Hepatocyte (in vitro differentiated cells): ENCODE results near the gene PABPC3.

ENCODE experiments used
- EZH2 ChIP-seq: fragments of 200-600 bp; sonication (generic); IDR thresholded peaks from 2 replicates; pipeline ENCODE4 v1.6.1; 2016; ENCODE audit warnings: antibody characterized with exemption, mild to moderate bottlenecking, borderline replicate concordance
- TF ChIP-seq, protein P1 (sequence below): fragments of 200-600 bp; sonication (generic); IDR thresholded peaks from 2 replicates; pipeline ENCODE4 v1.5.1; 2016; ENCODE audit warnings: antibody characterized with exemption, mild to moderate bottlenecking; ENCODE audit not compliant: poor library complexity

DNA sequence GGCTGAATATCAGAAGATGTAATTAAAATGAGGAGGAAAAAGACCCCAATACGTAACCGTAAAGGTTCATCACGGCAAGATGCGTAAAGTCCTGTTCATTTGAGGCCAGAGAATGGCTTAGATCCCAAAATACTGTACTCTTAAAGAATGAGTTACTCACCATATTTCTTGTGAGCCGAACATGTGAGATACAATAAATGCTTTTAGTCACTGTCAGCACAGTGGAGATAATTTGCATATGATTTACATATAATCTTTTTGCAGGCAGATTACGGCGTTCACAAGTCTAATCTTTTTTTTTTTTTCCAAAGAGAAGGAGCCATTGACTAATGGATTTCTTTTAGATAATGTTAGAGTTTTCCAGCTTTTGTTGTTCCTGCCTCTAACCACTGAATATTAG is 47.8 kb downstream of the PABPC3 start:
- TF ChIP-seq, protein P1, sequence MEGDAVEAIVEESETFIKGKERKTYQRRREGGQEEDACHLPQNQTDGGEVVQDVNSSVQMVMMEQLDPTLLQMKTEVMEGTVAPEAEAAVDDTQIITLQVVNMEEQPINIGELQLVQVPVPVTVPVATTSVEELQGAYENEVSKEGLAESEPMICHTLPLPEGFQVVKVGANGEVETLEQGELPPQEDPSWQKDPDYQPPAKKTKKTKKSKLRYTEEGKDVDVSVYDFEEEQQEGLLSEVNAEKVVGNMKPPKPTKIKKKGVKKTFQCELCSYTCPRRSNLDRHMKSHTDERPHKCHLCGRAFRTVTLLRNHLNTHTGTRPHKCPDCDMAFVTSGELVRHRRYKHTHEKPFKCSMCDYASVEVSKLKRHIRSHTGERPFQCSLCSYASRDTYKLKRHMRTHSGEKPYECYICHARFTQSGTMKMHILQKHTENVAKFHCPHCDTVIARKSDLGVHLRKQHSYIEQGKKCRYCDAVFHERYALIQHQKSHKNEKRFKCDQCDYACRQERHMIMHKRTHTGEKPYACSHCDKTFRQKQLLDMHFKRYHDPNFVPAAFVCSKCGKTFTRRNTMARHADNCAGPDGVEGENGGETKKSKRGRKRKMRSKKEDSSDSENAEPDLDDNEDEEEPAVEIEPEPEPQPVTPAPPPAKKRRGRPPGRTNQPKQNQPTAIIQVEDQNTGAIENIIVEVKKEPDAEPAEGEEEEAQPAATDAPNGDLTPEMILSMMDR: no peak
- no peak for TF ChIP-seq EZH2
